CD4-positive, alpha-beta memory T cell (primary cell): ENCODE measurements around the gene SH2D3A. TPM values are rescaled to one million over a fixed set of nuclear protein-coding genes. Genes with fewer than 3 reads are reported as not detected.
A peak's percentile ranks its signal among the peaks of the same experiment; 100 is the strongest.
"Not testable (repeated sequence)": the region's sequence is repeated elsewhere in the genome, so short reads cannot be mapped to it uniquely, and the experiment has no call there.

Experiments used
- CTCF ChIA-PET: fragments of 350-600 bp; sonication (Branson Sonifier 250); formaldehyde crosslinking; loops from one replicate; lab custom pipeline; 2021; ENCODE audit warnings: inconsistent platforms; ENCODE audit not compliant: partially characterized antibody; lab: Charles Lee
- POLR2A ChIA-PET: fragments of 350-600 bp; sonication (Branson Sonifier 250); formaldehyde crosslinking; loops from one replicate; lab custom pipeline; 2021; ENCODE audit not compliant: partially characterized antibody; lab: Charles Lee
- DNase-seq, 5 donors: peaks; one replicate each; pipeline versions ENCODE4 v3.0.0 to v3.0.0-alpha.2; 2020 to 2022; ENCODE audit warnings: mixed read lengths in 1 of 5
- H3K27ac ChIP-seq: one replicate; pipeline ENCODE4 v1.7.0; 2013; ENCODE audit warnings: low read depth, low read length
- H3K27me3 ChIP-seq: 2 replicates; pipeline ENCODE4 v1.7.0; 2013; ENCODE audit warnings: mild to moderate bottlenecking, low read length, moderate library complexity; ENCODE audit not compliant: insufficient read depth
- H3K36me3 ChIP-seq: 2 replicates; pipeline ENCODE4 v1.7.0; 2013; ENCODE audit warnings: mild to moderate bottlenecking, low read length, moderate library complexity; ENCODE audit not compliant: insufficient read depth
- H3K4me1 ChIP-seq: 2 replicates; pipeline ENCODE4 v1.7.0; 2013; ENCODE audit warnings: mild to moderate bottlenecking, low read length, moderate library complexity; ENCODE audit not compliant: insufficient read depth
- H3K4me3 ChIP-seq, 2 donors: one replicate each; pipeline ENCODE4 v1.7.0; 2013; ENCODE audit warnings: low read length in 2 of 2, mild to moderate bottlenecking in 1 of 2
- H3K9me3 ChIP-seq, 2 donors: one replicate each; pipeline ENCODE4 v1.7.0; 2013; ENCODE audit warnings: low read length in 2 of 2, control low read depth in 1 of 2; ENCODE audit not compliant: control insufficient read depth in 1 of 2
- H3K27ac Mint-ChIP-seq, 7 donors: one replicate each; pipeline ENCODE4 v1.8.0; 2020 to 2021; ENCODE audit warnings: mixed read lengths in 7 of 7, mild to moderate bottlenecking in 6 of 7, inconsistent platforms in 3 of 7, moderate library complexity in 3 of 7
- H3K27me3 Mint-ChIP-seq, 2 donors: one replicate each; pipeline ENCODE4 v1.8.0; 2020 to 2021; ENCODE audit warnings: mixed read lengths in 2 of 2
- H3K36me3 Mint-ChIP-seq, 2 donors: one replicate each; pipeline ENCODE4 v1.8.0; 2020 to 2021; ENCODE audit warnings: mixed read lengths in 2 of 2, inconsistent platforms in 1 of 2, mild to moderate bottlenecking in 1 of 2
- H3K4me1 Mint-ChIP-seq, 4 donors: one replicate each; pipeline ENCODE4 v1.8.0; 2020 to 2021; ENCODE audit warnings: mixed read lengths in 4 of 4, mild to moderate bottlenecking in 1 of 4
- H3K4me3 Mint-ChIP-seq, 8 donors: one replicate each; pipeline ENCODE4 v1.8.0; 2020 to 2021; ENCODE audit warnings: mixed read lengths in 8 of 8, mild to moderate bottlenecking in 7 of 8, moderate library complexity in 6 of 8, inconsistent platforms in 3 of 8
- H3K9me3 Mint-ChIP-seq, 8 donors: one replicate each; pipeline ENCODE4 v1.8.0; 2020 to 2021; ENCODE audit warnings: mixed read lengths in 8 of 8, mild to moderate bottlenecking in 5 of 8, inconsistent platforms in 3 of 8, moderate library complexity in 1 of 8
- intact Hi-C: fragments of 100-400 bp; cut with micrococcal nuclease; formaldehyde crosslinking; loops from one replicate; pipeline ENCODE4 v1.15.1; 2023
- polyA plus RNA-seq, 2 donors: library from polyadenylated mRNA; unstranded; fragments of 300-500 nt; fragmentation: Illumina TruSeq; gene quantifications; one replicate each; pipeline ENCODE4 v1.2.3, GENCODE V29; 2021
- total RNA-seq, 2 experiments: library from RNA; stranded (reverse); gene quantifications; one replicate each; pipeline ENCODE4 v1.2.3, GENCODE V29; 2021

Gene SH2D3A
- total and polyA plus RNA-seq, 4 experiments from 2014 or later = 26.9 to 64.3 (median 48.6) TPM

GRCh38 chr19:6750062-6750461, 17.2 kb downstream of the SH2D3A start:
- no peaks in the 10 kb centered on the region for H3K9me3 Mint-ChIP-seq
- CTCF ChIA-PET = interaction anchor here (0.8 kb wide), 1 partner anchor 28 kb away, joined by 3 read pairs; no protein-coding TSS in a partner anchor
- H3K4me1 ChIP-seq = no peaks in the 10 kb centered on the region
- no peak overlapping the region for H3K4me3 ChIP-seq
- H3K36me3 ChIP-seq = peaks cover 38% of the 10 kb centered on the region
- H3K9me3 ChIP-seq = no peaks in the 10 kb centered on the region
- POLR2A ChIA-PET = interaction anchor here (1.1 kb wide), 1 partner anchor 8 kb away, joined by 3 read pairs; no protein-coding TSS in a partner anchor
- H3K27ac Mint-ChIP-seq = no peak overlapping the region
- H3K4me1 Mint-ChIP-seq = peaks cover 3 to 11% (median 8%) of the 10 kb centered on the region in 4 donors
- no peak overlapping the region for H3K27ac ChIP-seq
- intact Hi-C loops = loop anchor here (5.0 kb wide), 1 partner anchor 52 kb away; no protein-coding TSS in a partner anchor
- H3K36me3 Mint-ChIP-seq = peaks cover 29 to 56% of the 10 kb centered on the region in 2 donors
- no peaks in the 10 kb centered on the region for H3K27me3 ChIP-seq
- no peaks in the 10 kb centered on the region for H3K27me3 Mint-ChIP-seq
- no peak for DNase-seq
- no peak overlapping the region for H3K4me3 Mint-ChIP-seq

- peaks cover 30 to 48% of the 10 kb centered on the region in 2 donors for H3K36me3 Mint-ChIP-seq
These were observed 18.7 kb downstream of the SH2D3A start for GRCh38 chr19:6748543-6748942.

GRCh38 chr19:6745965-6746364, 21.3 kb downstream of the SH2D3A start:
- no peaks in the 10 kb centered on the region for H3K9me3 ChIP-seq
- peaks cover 18% of the 10 kb centered on the region for H3K36me3 ChIP-seq
- H3K27ac ChIP-seq = no peak overlapping the region
- peaks cover 1 to 8% (median 5%) of the 10 kb centered on the region in 4 donors for H3K4me1 Mint-ChIP-seq
- H3K27me3 Mint-ChIP-seq = no peaks in the 10 kb centered on the region
- DNase-seq = no peak
- H3K4me3 Mint-ChIP-seq = no peak overlapping the region
- no peak overlapping the region for H3K4me3 ChIP-seq
- H3K4me1 ChIP-seq = peaks cover 5% of the 10 kb centered on the region
- no peak overlapping the region for H3K27ac Mint-ChIP-seq
- H3K36me3 Mint-ChIP-seq = peaks cover 31 to 36% of the 10 kb centered on the region in 2 donors
- intact Hi-C loops = no loop called here
- H3K9me3 Mint-ChIP-seq = no peaks in the 10 kb centered on the region
- no peaks in the 10 kb centered on the region for H3K27me3 ChIP-seq
- ChIA-PET POLR2A (no interaction called here), CTCF (no interaction called here)

More at GRCh38 chr19:6748543-6748942, 18.7 kb downstream of the SH2D3A start:
- ChIA-PET POLR2A (interaction anchor here (1.6 kb wide), 1 partner anchor 10 kb away, joined by 6 read pairs; the partner anchor contains the start of gene GPR108), CTCF (interaction anchor here (1.0 to 1.9 kb wide), 2 partner anchors 115 to 117 kb away, joined by 3 to 5 read pairs; no protein-coding TSS in a partner anchor)
- H3K4me3 ChIP-seq, H3K4me1 Mint-ChIP-seq, H3K27me3 Mint-ChIP-seq, H3K9me3 ChIP-seq, H3K4me1 ChIP-seq, H3K9me3 Mint-ChIP-seq, H3K4me3 Mint-ChIP-seq, H3K27me3 ChIP-seq, intact Hi-C loops, H3K27ac ChIP-seq, DNase-seq: not testable (repeated sequence)
- peaks cover 30% of the 10 kb centered on the region for H3K36me3 ChIP-seq
- H3K27ac Mint-ChIP-seq = peak overlapping the region in 1 of 7 donors; percentile 8

GRCh38 chr19:6744381-6745301, 22.6 kb downstream of the SH2D3A start:
- ChIA-PET POLR2A (no interaction called here), CTCF (interaction anchor here (0.7 kb wide), 1 partner anchor 119 kb away, joined by 3 read pairs; no protein-coding TSS in a partner anchor)
- Histone ChIP-seq H3K4me1 (peaks cover 18% of the 10 kb centered on the region), H3K27ac (no peak overlapping the region), H3K36me3 (peaks cover 18% of the 10 kb centered on the region), H3K9me3 (no peaks in the 10 kb centered on the region), H3K4me3 (no peak overlapping the region), H3K27me3 (no peaks in the 10 kb centered on the region)
- no peaks in the 10 kb centered on the region for H3K9me3 Mint-ChIP-seq
- peak overlapping the region in 4 of 7 donors; percentile 17 to 72 (median 52) for H3K27ac Mint-ChIP-seq
- H3K27me3 Mint-ChIP-seq = no peaks in the 10 kb centered on the region
- DNase-seq = no peak
- peaks cover 28 to 33% of the 10 kb centered on the region in 2 donors for H3K36me3 Mint-ChIP-seq
- H3K4me3 Mint-ChIP-seq = peak overlapping the region in 2 of 8 donors; percentile 12 to 32
- peaks cover 4 to 17% (median 8%) of the 10 kb centered on the region in 4 donors for H3K4me1 Mint-ChIP-seq
- intact Hi-C loops = no loop called here

- peak overlapping the region in 5 of 7 donors; percentile 52 to 81 (median 68) for H3K27ac Mint-ChIP-seq
- Histone ChIP-seq H3K9me3 (no peaks in the 10 kb centered on the region), H3K36me3 (peaks cover 18% of the 10 kb centered on the region), H3K27me3 (no peaks in the 10 kb centered on the region), H3K27ac (no peak overlapping the region), H3K4me1 (peaks cover 23% of the 10 kb centered on the region), H3K4me3 (no peak overlapping the region)
- POLR2A ChIA-PET = interaction anchor here (0.9 to 1.1 kb wide), 2 partner anchors 25 to 113 kb away, joined by 3 to 4 read pairs; no protein-coding TSS in a partner anchor
- peak overlapping the region in 2 of 8 donors; percentile 32 to 43 for H3K4me3 Mint-ChIP-seq
- H3K36me3 Mint-ChIP-seq = peaks cover 22 to 28% of the 10 kb centered on the region in 2 donors
- H3K9me3 Mint-ChIP-seq = no peaks in the 10 kb centered on the region
- intact Hi-C loops = no loop called here
- peaks cover 4 to 23% (median 12%) of the 10 kb centered on the region in 4 donors for H3K4me1 Mint-ChIP-seq
- CTCF ChIA-PET = interaction anchor here (0.7 kb wide), 1 partner anchor 119 kb away, joined by 3 read pairs; no protein-coding TSS in a partner anchor
- no peak for DNase-seq
- H3K27me3 Mint-ChIP-seq = no peaks in the 10 kb centered on the region
These were observed 23.4 kb downstream of the SH2D3A start for GRCh38 chr19:6743714-6744380.

- no peaks in the 10 kb centered on the region for H3K9me3 ChIP-seq
- no peak overlapping the region for H3K27ac ChIP-seq
- H3K4me3 ChIP-seq = no peak overlapping the region
- peaks cover 13% of the 10 kb centered on the region for H3K36me3 ChIP-seq
- POLR2A ChIA-PET = interaction anchor here (0.9 to 2.0 kb wide), 3 partner anchors 26 to 113 kb away, joined by 3 to 9 read pairs (median 4); partner anchors contain the start of gene VAV1
- no peak for DNase-seq
- CTCF ChIA-PET = no interaction called here
- no peaks in the 10 kb centered on the region for H3K27me3 ChIP-seq
- Mint-ChIP-seq H3K4me1 (peaks cover 10 to 31% (median 19%) of the 10 kb centered on the region in 4 donors), H3K27ac (peak overlapping the region in 3 of 7 donors; percentile 12 to 68 (median 29)), H3K4me3 (peak overlapping the region in 1 of 8 donors; percentile 9), H3K9me3 (no peaks in the 10 kb centered on the region), H3K27me3 (no peaks in the 10 kb centered on the region), H3K36me3 (peaks cover 15 to 23% of the 10 kb centered on the region in 2 donors)
- intact Hi-C loops = no loop called here
- H3K4me1 ChIP-seq = peaks cover 31% of the 10 kb centered on the region
These were observed 24.2 kb downstream of the SH2D3A start for GRCh38 chr19:6743066-6743465.
